Sigmoid colon (tissue), 3 donors: ENCODE results near the gene GSG1L.

Experiments used
- CTCF ChIP-seq, 4 experiments: fragments of 450-650 bp in 3 of 4; fragments of 200-600 bp in 1 of 4; IDR thresholded peaks; one replicate each; pipeline ENCODE4 v1.5.1; 2016 to 2019; ENCODE audit warnings: antibody characterized with exemption in 4 of 4, mild to moderate bottlenecking in 3 of 4, moderate library complexity in 2 of 4
- POLR2A ChIP-seq, 2 donors: fragments of 450-650 bp; IDR thresholded peaks; one replicate each; pipeline ENCODE4 v1.6.1; 2016; ENCODE audit warnings: antibody characterized with exemption in 2 of 2, mild to moderate bottlenecking in 2 of 2, moderate library complexity in 2 of 2

GRCh38 chr16:27929818-27930217, 133.7 kb downstream of the GSG1L start:
- TF ChIP-seq POLR2A (IDR thresholded peaks at IDR 0.05), result no peak
- no peak for TF ChIP-seq CTCF (IDR thresholded peaks at IDR 0.05)
